ENCODE data around the gene CDK2AP2.

- TF ChIP-seq ATF3 (IDR thresholded peaks at IDR 0.05; ENCODE audit: insufficient read depth, low read depth, low read length) (no peak), KDM5A (IDR thresholded peaks at IDR 0.05; ENCODE audit: low read length) (no peak), TAF1 (IDR thresholded peaks at IDR 0.05; ENCODE audit: low read depth, low read length) (no peak), JUN (IDR thresholded peaks at IDR 0.05; ENCODE audit: low read depth, low read length) (no peak), POLR2A (IDR thresholded peaks at IDR 0.05; ENCODE audit: control extremely low read depth in 1 of 2, low read depth in 2 of 2, low read length in 2 of 2) (no peak), CBX5 (IDR thresholded peaks at IDR 0.05; ENCODE audit: low read depth, low read length) (no peak), CTCF (IDR thresholded peaks at IDR 0.05; ENCODE audit: control extremely low read depth in 1 of 3, insufficient read depth in 1 of 3, low read depth in 1 of 3, low read length in 3 of 3) (peak; percentile 4 to 38 (median 9); a peak in 3 of 4 replicates), RXRA (IDR thresholded peaks at IDR 0.05; ENCODE audit: insufficient read depth, low read depth, low read length) (no peak), PHF8 (conservative IDR thresholded peaks at IDR 0.05; ENCODE audit: low read depth, low read length) (no peak), EZH2 (IDR thresholded peaks at IDR 0.05; ENCODE audit: low read depth, low read length, severe bottlenecking) (no peak), CBX8 (IDR thresholded peaks at IDR 0.05; ENCODE audit: borderline replicate concordance, low read depth, low read length) (no peak), BRCA1 (IDR thresholded peaks at IDR 0.05; ENCODE audit: low read depth, low read length) (no peak)
Observed at GRCh38 chr11:67541198-67541597, 33.2 kb upstream of the CDK2AP2 start.
